ENCODE results near the gene IGFLR1.

Gene IGFLR1

DNA sequence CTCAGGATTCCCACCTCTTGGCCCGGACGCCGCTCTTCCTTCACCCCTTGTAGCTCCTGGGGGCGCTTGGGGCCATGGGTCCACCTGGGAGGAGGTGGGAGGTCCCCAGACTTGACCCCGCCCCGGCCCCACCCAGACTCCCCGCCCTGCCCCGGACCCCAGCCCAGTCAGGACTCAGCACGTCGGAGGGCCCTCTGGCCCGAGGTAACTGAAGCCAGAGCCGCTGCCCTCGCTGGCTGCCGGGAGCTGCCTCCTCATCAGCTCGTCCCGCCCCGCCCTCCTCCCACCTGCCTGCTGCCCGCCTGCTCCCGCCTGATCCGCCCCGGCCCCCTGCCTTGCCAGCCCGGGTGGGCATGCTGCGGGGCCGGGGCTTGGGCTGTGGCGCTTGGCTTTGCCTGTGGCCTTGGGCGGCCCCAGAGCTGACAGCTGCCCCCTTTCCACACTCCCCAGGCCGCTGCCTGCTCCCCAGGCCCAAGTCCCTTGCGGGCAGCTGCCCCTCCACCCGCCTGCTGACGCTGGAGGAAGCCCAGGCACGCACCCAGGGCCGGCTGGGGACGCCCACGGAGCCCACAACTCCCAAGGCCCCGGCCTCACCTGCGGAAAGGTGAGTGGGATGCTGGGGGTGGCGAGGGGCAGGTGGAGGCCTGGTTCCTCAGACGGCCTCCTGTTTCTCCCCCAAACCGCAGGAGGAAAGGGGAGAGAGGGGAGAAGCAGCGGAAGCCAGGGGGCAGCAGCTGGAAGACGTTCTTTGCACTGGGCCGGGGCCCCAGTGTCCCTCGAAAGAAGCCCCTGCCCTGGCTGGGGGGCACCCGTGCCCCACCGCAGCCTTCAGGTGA is 42.5 kb upstream of the IGFLR1 start:
- DNase-seq (ENCODE audit: low spot score): no peak
- H3K9ac ChIP-seq (ENCODE audit: low read depth, low read length, poor library complexity): peak overlapping the region; percentile 83
- H3K27me3 ChIP-seq (ENCODE audit: control insufficient read depth in 3 of 3, insufficient read depth in 3 of 3, low read depth in 1 of 3, low read length in 3 of 3): no peaks in the 10 kb centered on the region
- peak overlapping the region; percentile 63 for H2AK5ac ChIP-seq (ENCODE audit: low read depth, low read length)
- H4K91ac ChIP-seq (ENCODE audit: low read depth, low read length, poor library complexity): no peak overlapping the region
- H2AFZ ChIP-seq (ENCODE audit: low read length): no peak overlapping the region
- H3K36me3 ChIP-seq (replicated peaks in 1 of 2; ENCODE audit: control insufficient read depth in 2 of 2, insufficient read depth in 2 of 2, low read length in 2 of 2): peaks cover 24 to 71% of the 10 kb centered on the region in 2 donors
- no peak overlapping the region for H4K8ac ChIP-seq (ENCODE audit: low read depth, low read length)
- H3K23ac ChIP-seq (ENCODE audit: low read depth, low read length, poor library complexity): no peak overlapping the region
- H3K79me1 ChIP-seq (ENCODE audit: low read depth, low read length): no peaks in the 10 kb centered on the region
- WGBS, 2 donors (ENCODE audit: extremely low coverage in 2 of 2, insufficient read length in 2 of 2, insufficient replicate concordance in 1 of 2): no CpG with 5 or more reads among the region's 45 CpGs
- H3K18ac ChIP-seq (ENCODE audit: low read length): peak overlapping the region; percentile 65
- no peak overlapping the region for H3K27ac ChIP-seq (replicated peaks; ENCODE audit: low read length)
- peak overlapping the region; percentile 40 for H3K4me2 ChIP-seq (ENCODE audit: insufficient read depth, low read length, poor library complexity, severe bottlenecking)
- H2BK12ac ChIP-seq (ENCODE audit: low read length): no peak overlapping the region
- peak overlapping the region; percentile 75 for H2BK5ac ChIP-seq (ENCODE audit: low read length)
- H3K14ac ChIP-seq (ENCODE audit: low read length): no peak overlapping the region
- H3K4me1 ChIP-seq (ENCODE audit: control insufficient read depth in 2 of 2, insufficient read depth in 1 of 2, low read depth in 1 of 2, low read length in 2 of 2): peaks cover 0 to 11% of the 10 kb centered on the region in 2 donors
- H2BK15ac ChIP-seq (ENCODE audit: low read length): no peak overlapping the region
- peak overlapping the region; percentile 76 for H3K4ac ChIP-seq (ENCODE audit: low read length)
- H3K9me3 ChIP-seq (replicated peaks in 1 of 2; ENCODE audit: control insufficient read depth in 2 of 2, insufficient read depth in 1 of 2, low read depth in 1 of 2, low read length in 2 of 2): no peaks in the 10 kb centered on the region
- H3K4me3 ChIP-seq (ENCODE audit: low read length in 2 of 2): peak overlapping the region in 1 of 2 donors; percentile 52
- H2BK120ac ChIP-seq (ENCODE audit: low read depth, low read length): no peak overlapping the region

DNA sequence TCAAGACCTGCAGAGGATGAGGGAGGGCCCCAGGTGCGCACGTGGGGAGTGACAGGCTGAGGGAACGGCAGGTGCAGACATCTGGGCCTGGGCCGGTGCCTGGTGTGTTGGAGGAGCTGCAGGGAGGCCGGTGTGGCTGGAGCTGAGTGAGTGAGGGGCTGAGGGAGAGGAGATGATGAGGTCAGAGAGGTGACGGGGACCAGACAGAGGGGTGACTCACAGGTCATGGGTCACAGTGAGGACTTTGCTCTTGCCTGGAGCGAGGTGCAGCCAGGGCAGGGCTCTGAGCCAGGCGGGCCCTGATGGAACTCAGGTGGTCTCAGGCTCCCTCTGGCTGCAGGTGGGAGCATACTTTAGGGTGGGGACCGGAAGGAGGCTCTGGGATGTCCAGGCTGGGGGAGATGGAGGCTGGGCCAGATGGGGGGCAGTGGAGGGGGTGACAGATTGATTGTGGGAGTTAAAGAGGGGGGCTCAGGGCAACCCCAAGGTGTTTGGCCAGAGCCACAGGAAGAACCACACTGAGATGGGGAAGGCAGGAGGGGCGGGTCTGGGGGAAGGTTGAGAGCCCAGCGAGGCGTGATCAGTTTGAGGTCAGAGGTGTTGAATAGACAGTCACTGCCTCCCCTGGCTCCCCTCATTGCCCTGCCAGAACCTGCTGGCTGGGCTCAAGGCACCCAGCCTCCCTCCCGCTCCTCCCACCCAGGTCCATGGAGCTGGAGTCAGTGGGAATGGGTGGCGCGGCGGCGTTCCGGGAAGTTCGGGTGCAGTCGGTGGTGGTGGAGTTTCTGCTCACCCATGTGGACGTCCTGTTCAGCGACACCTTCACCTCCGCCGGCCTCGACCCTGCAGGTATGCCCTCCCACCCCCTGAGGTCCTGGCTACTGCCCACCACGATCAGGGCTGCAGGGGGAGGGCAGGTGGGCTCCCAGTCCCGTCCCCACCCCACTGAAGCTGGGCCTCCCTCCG is 41.5 kb upstream of the IGFLR1 start:
- Histone ChIP-seq H4K8ac (ENCODE audit: low read depth, low read length) (no peak overlapping the region), H2BK15ac (ENCODE audit: low read length) (peak overlapping the region; percentile 37), H3K4me1 (ENCODE audit: control insufficient read depth in 2 of 2, insufficient read depth in 1 of 2, low read depth in 1 of 2, low read length in 2 of 2) (peaks cover 0 to 11% of the 10 kb centered on the region in 2 donors), H3K18ac (ENCODE audit: low read length) (peak overlapping the region; percentile 38), H3K9ac (ENCODE audit: low read depth, low read length, poor library complexity) (peak overlapping the region; percentile 83), H3K27me3 (ENCODE audit: control insufficient read depth in 3 of 3, insufficient read depth in 3 of 3, low read depth in 1 of 3, low read length in 3 of 3) (no peaks in the 10 kb centered on the region), H2BK12ac (ENCODE audit: low read length) (peak overlapping the region; percentile 6), H3K4me2 (ENCODE audit: insufficient read depth, low read length, poor library complexity, severe bottlenecking) (peak overlapping the region; percentile 40), H3K14ac (ENCODE audit: low read length) (no peak overlapping the region), H3K23ac (ENCODE audit: low read depth, low read length, poor library complexity) (peak overlapping the region; percentile 89), H3K27ac (replicated peaks; ENCODE audit: low read length) (no peak overlapping the region), H3K36me3 (replicated peaks in 1 of 2; ENCODE audit: control insufficient read depth in 2 of 2, insufficient read depth in 2 of 2, low read length in 2 of 2) (peaks cover 24 to 81% of the 10 kb centered on the region in 2 donors), H3K4ac (ENCODE audit: low read length) (no peak overlapping the region), H2AFZ (ENCODE audit: low read length) (no peak overlapping the region), H2BK120ac (ENCODE audit: low read depth, low read length) (no peak overlapping the region), H3K9me3 (replicated peaks in 1 of 2; ENCODE audit: control insufficient read depth in 2 of 2, insufficient read depth in 1 of 2, low read depth in 1 of 2, low read length in 2 of 2) (no peaks in the 10 kb centered on the region), H2AK5ac (ENCODE audit: low read depth, low read length) (peak overlapping the region; percentile 88), H4K91ac (ENCODE audit: low read depth, low read length, poor library complexity) (no peak overlapping the region), H3K79me1 (ENCODE audit: low read depth, low read length) (no peaks in the 10 kb centered on the region), H3K4me3 (ENCODE audit: low read length in 2 of 2) (no peak overlapping the region), H2BK5ac (ENCODE audit: low read length) (peak overlapping the region; percentile 24)
- DNase-seq (ENCODE audit: low spot score): no peak
- WGBS, 2 donors (ENCODE audit: extremely low coverage in 2 of 2, insufficient read length in 2 of 2, insufficient replicate concordance in 1 of 2): no CpG with 5 or more reads among the region's 28 CpGs

GRCh38 chr19:35782589-35782988 is 40.3 kb upstream of the IGFLR1 start:
- Histone ChIP-seq H3K4ac (ENCODE audit: low read length) (no peak overlapping the region), H4K91ac (ENCODE audit: low read depth, low read length, poor library complexity) (peak overlapping the region; percentile 53), H3K27me3 (ENCODE audit: control insufficient read depth in 3 of 3, insufficient read depth in 3 of 3, low read depth in 1 of 3, low read length in 3 of 3) (no peaks in the 10 kb centered on the region), H2AK5ac (ENCODE audit: low read depth, low read length) (no peak overlapping the region), H3K79me1 (ENCODE audit: low read depth, low read length) (peaks cover under 1% of the 10 kb centered on the region), H2BK120ac (ENCODE audit: low read depth, low read length) (no peak overlapping the region), H3K36me3 (replicated peaks in 1 of 2; ENCODE audit: control insufficient read depth in 2 of 2, insufficient read depth in 2 of 2, low read length in 2 of 2) (peaks cover 33 to 92% of the 10 kb centered on the region in 2 donors), H2AFZ (ENCODE audit: low read length) (no peak overlapping the region), H4K8ac (ENCODE audit: low read depth, low read length) (no peak overlapping the region), H2BK15ac (ENCODE audit: low read length) (no peak overlapping the region), H3K9ac (ENCODE audit: low read depth, low read length, poor library complexity) (peak overlapping the region; percentile 30), H3K14ac (ENCODE audit: low read length) (no peak overlapping the region), H3K23ac (ENCODE audit: low read depth, low read length, poor library complexity) (no peak overlapping the region), H3K27ac (replicated peaks; ENCODE audit: low read length) (no peak overlapping the region), H2BK5ac (ENCODE audit: low read length) (no peak overlapping the region), H2BK12ac (ENCODE audit: low read length) (no peak overlapping the region), H3K4me2 (ENCODE audit: insufficient read depth, low read length, poor library complexity, severe bottlenecking) (no peak overlapping the region), H3K4me3 (ENCODE audit: low read length in 2 of 2) (no peak overlapping the region), H3K4me1 (ENCODE audit: control insufficient read depth in 2 of 2, insufficient read depth in 1 of 2, low read depth in 1 of 2, low read length in 2 of 2) (peaks cover 0 to 11% of the 10 kb centered on the region in 2 donors), H3K18ac (ENCODE audit: low read length) (peak overlapping the region; percentile 11), H3K9me3 (replicated peaks in 1 of 2; ENCODE audit: control insufficient read depth in 2 of 2, insufficient read depth in 1 of 2, low read depth in 1 of 2, low read length in 2 of 2) (no peaks in the 10 kb centered on the region)
- DNase-seq (ENCODE audit: low spot score): no peak
- no CpG with 5 or more reads among the region's 12 CpGs for WGBS, 2 donors (ENCODE audit: extremely low coverage in 2 of 2, insufficient read length in 2 of 2, insufficient replicate concordance in 1 of 2)

Measured in neuronal stem cell (in vitro differentiated cells).